ENCODE measurements around the gene RTL10.

DNA sequence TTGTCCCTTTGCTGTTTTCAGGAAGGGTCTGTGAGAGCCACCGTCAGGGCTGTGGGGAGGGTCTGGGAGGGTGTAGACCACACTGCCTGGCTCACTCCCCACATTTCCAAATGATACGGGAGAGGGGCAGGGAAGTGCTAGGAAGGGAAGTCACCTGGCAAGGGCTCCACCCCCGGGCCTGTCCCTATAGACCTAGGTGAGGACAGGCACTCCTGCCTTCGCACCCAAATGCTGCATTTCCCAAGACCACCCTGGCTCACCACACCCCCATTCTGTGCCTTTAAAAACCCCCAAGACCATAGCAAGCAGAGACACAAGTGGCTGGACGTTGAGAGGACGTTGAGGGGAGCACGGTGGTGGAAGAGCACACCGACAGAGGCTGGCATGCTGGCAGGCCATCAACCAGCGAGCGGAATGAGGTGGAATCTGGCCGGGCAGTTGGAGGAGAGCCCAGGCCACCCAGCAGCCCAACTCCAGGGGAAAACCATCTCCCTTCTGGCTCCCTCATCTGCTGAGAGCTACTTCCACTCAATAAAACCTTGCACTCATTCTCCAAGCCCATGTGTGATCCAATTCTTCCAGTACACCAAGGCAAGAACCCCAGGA lies 45.7 kb downstream of the RTL10 start:
- TF ChIP-seq, protein P1, sequence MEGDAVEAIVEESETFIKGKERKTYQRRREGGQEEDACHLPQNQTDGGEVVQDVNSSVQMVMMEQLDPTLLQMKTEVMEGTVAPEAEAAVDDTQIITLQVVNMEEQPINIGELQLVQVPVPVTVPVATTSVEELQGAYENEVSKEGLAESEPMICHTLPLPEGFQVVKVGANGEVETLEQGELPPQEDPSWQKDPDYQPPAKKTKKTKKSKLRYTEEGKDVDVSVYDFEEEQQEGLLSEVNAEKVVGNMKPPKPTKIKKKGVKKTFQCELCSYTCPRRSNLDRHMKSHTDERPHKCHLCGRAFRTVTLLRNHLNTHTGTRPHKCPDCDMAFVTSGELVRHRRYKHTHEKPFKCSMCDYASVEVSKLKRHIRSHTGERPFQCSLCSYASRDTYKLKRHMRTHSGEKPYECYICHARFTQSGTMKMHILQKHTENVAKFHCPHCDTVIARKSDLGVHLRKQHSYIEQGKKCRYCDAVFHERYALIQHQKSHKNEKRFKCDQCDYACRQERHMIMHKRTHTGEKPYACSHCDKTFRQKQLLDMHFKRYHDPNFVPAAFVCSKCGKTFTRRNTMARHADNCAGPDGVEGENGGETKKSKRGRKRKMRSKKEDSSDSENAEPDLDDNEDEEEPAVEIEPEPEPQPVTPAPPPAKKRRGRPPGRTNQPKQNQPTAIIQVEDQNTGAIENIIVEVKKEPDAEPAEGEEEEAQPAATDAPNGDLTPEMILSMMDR (IDR thresholded peaks at IDR 0.05), result no peak
- TF ChIP-seq POLR2A (IDR thresholded peaks at IDR 0.05), result no peak

Measured in ovary (tissue), 3 donors.